B cell (primary cell): Measurements from ENCODE around the gene TMEM151A. TPM values are rescaled to one million over a fixed set of nuclear protein-coding genes. Genes with fewer than 3 reads are reported as not detected.

ENCODE experiments used
- ATAC-seq: fragments of 200-7000 bp; cut with Tn5 transposase; one replicate; pipeline ENCODE4 v1.10.0; 2021; ENCODE audit warnings: low read depth, mild to moderate bottlenecking, moderate number of reproducible peaks, moderate library complexity
- CTCF ChIA-PET: fragments of 350-600 bp; sonication (Branson Sonifier 250); formaldehyde crosslinking; loops from one replicate; lab custom pipeline; 2021; ENCODE audit warnings: antibody characterized with exemption, inconsistent platforms; lab: Charles Lee
- POLR2A ChIA-PET: fragments of 350-600 bp; sonication (Branson Sonifier 250); formaldehyde crosslinking; loops from one replicate; lab custom pipeline; 2021; ENCODE audit warnings: antibody characterized with exemption; lab: Charles Lee
- DNase-seq: peaks from one replicate; pipeline ENCODE4 v3.0.0; 2013
- H2AFZ ChIP-seq: 2 replicates; pipeline ENCODE4 v1.6.1; 2012; ENCODE audit warnings: mild to moderate bottlenecking, low read depth, low read length; ENCODE audit not compliant: insufficient read depth, poor library complexity, severe bottlenecking
- H3K27ac ChIP-seq, 2 donors: 1 replicate in 1 of 2; 2 replicates in 1 of 2; pipeline ENCODE4 v1.5.1; 2012 to 2013; ENCODE audit warnings: low read length in 2 of 2, mild to moderate bottlenecking in 2 of 2, moderate library complexity in 1 of 2
- H3K27me3 ChIP-seq, 4 experiments: fragments of 200-600 bp in 1 of 4; sonication (generic) in 1 of 4; replicated peaks in 1 of 4; 1 replicate in 2 of 4; 2 replicates in 2 of 4; pipeline versions ENCODE4 v1.6.1 to v1.7.0; 2013 to 2016; ENCODE audit warnings: low read length in 3 of 4, mild to moderate bottlenecking in 2 of 4, mixed read lengths in 1 of 4, moderate library complexity in 1 of 4; ENCODE audit not compliant: insufficient read depth in 4 of 4, control insufficient read depth in 3 of 4; ENCODE audit errors: control extremely low read depth in 1 of 4
- H3K36me3 ChIP-seq, 2 experiments: replicated peaks in 1 of 2; 1 replicate in 1 of 2; 2 replicates in 1 of 2; pipeline versions ENCODE4 v1.6.1 to v1.7.1; 2013; ENCODE audit warnings: low read length in 1 of 2; ENCODE audit not compliant: insufficient read depth in 2 of 2, control insufficient read depth in 1 of 2; ENCODE audit errors: control extremely low read depth in 1 of 2, extremely low read depth in 1 of 2
- H3K4me1 ChIP-seq, 2 donors: fragments of 200-600 bp in 1 of 2; sonication (generic) in 1 of 2; 1 replicate in 1 of 2; 2 replicates in 1 of 2; pipeline versions ENCODE4 v1.5.1 to v1.6.1; 2013 to 2017; ENCODE audit warnings: low read length in 2 of 2; ENCODE audit not compliant: control insufficient read depth in 2 of 2, insufficient read depth in 2 of 2
- H3K4me2 ChIP-seq: replicated peaks from 2 replicates; pipeline ENCODE3; 2012; ENCODE audit warnings: mild to moderate bottlenecking, low read depth, low read length; ENCODE audit not compliant: poor library complexity, severe bottlenecking
- H3K4me3 ChIP-seq, 5 experiments: fragments of 200-600 bp in 1 of 5; sonication (generic) in 1 of 5; 1 replicate in 3 of 5; 2 replicates in 2 of 5; pipeline versions ENCODE4 v1.5.1 to v1.7.0; 2011 to 2016; ENCODE audit warnings: low read length in 4 of 5, mild to moderate bottlenecking in 4 of 5, low read depth in 2 of 5, control low read depth in 1 of 5, moderate library complexity in 1 of 5; ENCODE audit not compliant: insufficient read depth in 1 of 5; ENCODE audit errors: control extremely low read depth in 1 of 5, extremely low read depth in 1 of 5
- H3K79me2 ChIP-seq: fragments of 200-600 bp; sonication (generic); one replicate; pipeline ENCODE4 v1.6.0; 2016; ENCODE audit warnings: low read length; ENCODE audit not compliant: control insufficient read depth, insufficient read depth
- H3K9ac ChIP-seq: fragments of 200-600 bp; sonication (generic); 2 replicates; pipeline ENCODE4 v1.6.1; 2017; ENCODE audit warnings: mild to moderate bottlenecking, low read length, moderate library complexity
- H3K9me3 ChIP-seq, 3 donors: one replicate each; pipeline versions ENCODE4 v1.6.1 to v1.7.1; 2013; ENCODE audit warnings: low read length in 2 of 3; ENCODE audit not compliant: control insufficient read depth in 2 of 3, insufficient read depth in 1 of 3; ENCODE audit errors: control extremely low read depth in 1 of 3
- H4K20me1 ChIP-seq: 2 replicates; pipeline ENCODE4 v1.6.0; 2012; ENCODE audit warnings: mild to moderate bottlenecking, low read length; ENCODE audit not compliant: insufficient read depth, control insufficient read depth, poor library complexity, severe bottlenecking
- H3K27ac Mint-ChIP-seq: one replicate; pipeline ENCODE4 v1.8.0; 2021; ENCODE audit warnings: mixed read lengths
- H3K27me3 Mint-ChIP-seq: one replicate; pipeline ENCODE4 v1.8.0; 2021; ENCODE audit warnings: mixed read lengths
- H3K4me1 Mint-ChIP-seq: one replicate; pipeline ENCODE4 v1.8.0; 2021; ENCODE audit warnings: mixed read lengths
- H3K4me3 Mint-ChIP-seq: one replicate; pipeline ENCODE4 v1.8.0; 2021; ENCODE audit warnings: mixed read lengths
- H3K9me3 Mint-ChIP-seq: one replicate; pipeline ENCODE4 v1.8.0; 2022; ENCODE audit warnings: mixed read lengths; ENCODE audit not compliant: insufficient read depth
- EZH2 ChIP-seq: IDR thresholded peaks from 2 replicates; pipeline ENCODE4 v1.6.1; 2012; ENCODE audit warnings: borderline replicate concordance, low read depth, mild to moderate bottlenecking, moderate library complexity, low read length; ENCODE audit not compliant: insufficient read depth, poor library complexity, severe bottlenecking
- WGBS: methylation state at CpG from one replicate; pipeline ENCODE4 v1.1.5; 2013; ENCODE audit warnings: missing lambda C conversion rate; ENCODE audit not compliant: insufficient coverage; 5-methylcytosine and 5-hydroxymethylcytosine counted together
- intact Hi-C: fragments of 100-400 bp; cut with micrococcal nuclease; formaldehyde crosslinking; loops from one replicate; pipeline ENCODE4 v1.10.0; 2022
- polyA plus RNA-seq: library from polyadenylated mRNA; depleted of rRNA; stranded (reverse); fragments of >200 nt; gene quantifications from 2 replicates; pipeline ENCODE4 v1.2.3, GENCODE V29; 2012
- total RNA-seq, 2 donors: library from RNA; stranded (reverse); fragments of 120-200 nt in 1 of 2; gene quantifications; 1 replicate in 1 of 2; 2 replicates in 1 of 2; pipeline versions ENCODE4 v1.2.3 to v1.2.4, GENCODE V29; 2013 to 2022
- TF ChIP-seq, protein P1 (sequence below): fragments of 200-600 bp; IDR thresholded peaks from one replicate; pipeline ENCODE4 v1.8.0; 2022; ENCODE audit warnings: antibody characterized with exemption, mild to moderate bottlenecking

The TMEM151A gene
- total and polyA plus RNA-seq, 2 donors (not counting 1 experiment from before 2014, with no cell fraction given): 0.17 to 1.1 TPM

GRCh38 chr11:66247295-66247694, 44.4 kb upstream of the TMEM151A start:
- Mint-ChIP-seq H3K27me3 (no peaks in the 10 kb centered on the region), H3K27ac (no peak overlapping the region), H3K9me3 (no peaks in the 10 kb centered on the region), H3K4me3 (no peak overlapping the region), H3K4me1 (peaks cover 4% of the 10 kb centered on the region)
- ATAC-seq (no peak), DNase-seq (no peak)
- H4K20me1 ChIP-seq: peaks cover 7% of the 10 kb centered on the region
- peaks cover 0 to 3% of the 10 kb centered on the region in 2 donors for H3K4me1 ChIP-seq
- no peak overlapping the region for H2AFZ ChIP-seq
- CTCF ChIA-PET: interaction anchor here (1.5 kb wide), 1 partner anchor 225 kb away, joined by 3 read pairs; no protein-coding TSS in a partner anchor
- no peaks in the 10 kb centered on the region for H3K79me2 ChIP-seq
- H3K36me3 ChIP-seq: peaks cover 0 to 46% of the 10 kb centered on the region in 2 experiments
- H3K9ac ChIP-seq: no peak overlapping the region
- WGBS: 97% methylated on average over 4 of the region's 4 CpGs
- H3K4me3 ChIP-seq: no peak overlapping the region
- no peaks in the 10 kb centered on the region for H3K27me3 ChIP-seq
- POLR2A ChIA-PET: no interaction called here
- no peak overlapping the region for H3K27ac ChIP-seq
- no peaks in the 10 kb centered on the region for H3K9me3 ChIP-seq
- no peak overlapping the region for H3K4me2 ChIP-seq
- intact Hi-C loops: no loop called here
- TF ChIP-seq EZH2: no peak
- TF ChIP-seq, protein P1, sequence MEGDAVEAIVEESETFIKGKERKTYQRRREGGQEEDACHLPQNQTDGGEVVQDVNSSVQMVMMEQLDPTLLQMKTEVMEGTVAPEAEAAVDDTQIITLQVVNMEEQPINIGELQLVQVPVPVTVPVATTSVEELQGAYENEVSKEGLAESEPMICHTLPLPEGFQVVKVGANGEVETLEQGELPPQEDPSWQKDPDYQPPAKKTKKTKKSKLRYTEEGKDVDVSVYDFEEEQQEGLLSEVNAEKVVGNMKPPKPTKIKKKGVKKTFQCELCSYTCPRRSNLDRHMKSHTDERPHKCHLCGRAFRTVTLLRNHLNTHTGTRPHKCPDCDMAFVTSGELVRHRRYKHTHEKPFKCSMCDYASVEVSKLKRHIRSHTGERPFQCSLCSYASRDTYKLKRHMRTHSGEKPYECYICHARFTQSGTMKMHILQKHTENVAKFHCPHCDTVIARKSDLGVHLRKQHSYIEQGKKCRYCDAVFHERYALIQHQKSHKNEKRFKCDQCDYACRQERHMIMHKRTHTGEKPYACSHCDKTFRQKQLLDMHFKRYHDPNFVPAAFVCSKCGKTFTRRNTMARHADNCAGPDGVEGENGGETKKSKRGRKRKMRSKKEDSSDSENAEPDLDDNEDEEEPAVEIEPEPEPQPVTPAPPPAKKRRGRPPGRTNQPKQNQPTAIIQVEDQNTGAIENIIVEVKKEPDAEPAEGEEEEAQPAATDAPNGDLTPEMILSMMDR: no peak

DNA sequence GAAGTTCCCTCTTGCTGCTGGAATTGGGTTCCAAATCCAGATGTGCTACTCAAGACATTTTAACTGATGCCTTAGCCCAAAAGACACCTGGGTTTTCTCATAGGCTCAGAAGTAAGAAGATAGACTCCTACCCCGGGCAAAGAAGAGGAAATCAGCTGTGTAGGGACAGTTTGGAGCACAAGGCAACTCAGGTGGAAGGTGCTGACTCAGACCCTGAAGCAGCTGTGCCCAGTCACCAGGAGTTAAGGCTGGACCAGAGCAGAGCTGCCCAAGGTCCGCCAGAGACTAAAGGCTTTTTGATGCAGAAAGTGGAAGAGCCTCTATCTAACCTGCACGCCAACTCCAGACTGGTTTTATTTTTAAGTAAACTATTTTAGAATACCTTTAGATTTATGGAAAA, 43.9 kb upstream of the TMEM151A start:
- no peak for ATAC-seq
- no peaks in the 10 kb centered on the region for H3K4me1 ChIP-seq
- 75% methylated on average over 1 of the region's 3 CpGs for WGBS
- H3K36me3 ChIP-seq: peaks cover 0 to 41% of the 10 kb centered on the region in 2 experiments
- Mint-ChIP-seq H3K27ac (no peak overlapping the region), H3K9me3 (no peaks in the 10 kb centered on the region), H3K4me3 (no peak overlapping the region), H3K27me3 (no peaks in the 10 kb centered on the region), H3K4me1 (peaks cover 4% of the 10 kb centered on the region)
- no peak overlapping the region for H3K9ac ChIP-seq
- H3K9me3 ChIP-seq: no peaks in the 10 kb centered on the region
- CTCF ChIA-PET: no interaction called here
- H3K4me2 ChIP-seq: no peak overlapping the region
- no peak overlapping the region for H3K4me3 ChIP-seq
- TF ChIP-seq, protein P1: no peak
- TF ChIP-seq EZH2: no peak
- peaks cover 5% of the 10 kb centered on the region for H4K20me1 ChIP-seq
- POLR2A ChIA-PET: no interaction called here
- no peak for DNase-seq
- intact Hi-C loops: no loop called here
- no peak overlapping the region for H3K27ac ChIP-seq
- no peak overlapping the region for H2AFZ ChIP-seq
- no peaks in the 10 kb centered on the region for H3K27me3 ChIP-seq
- no peaks in the 10 kb centered on the region for H3K79me2 ChIP-seq
